Prostate gland (tissue), 2 donors: ENCODE data around the gene RFX6. TPM values are rescaled to one million over a fixed set of nuclear protein-coding genes. Genes with fewer than 3 reads are reported as not detected.

Experiments used
- DNase-seq: peaks from one replicate; pipeline ENCODE4 v3.0.0-alpha.2; 2019; ENCODE audit warnings: low spot score
- H3K27ac ChIP-seq, 2 donors: fragments of 200-600 bp; sonication (generic); 2 replicates each; pipeline ENCODE4 v1.5.1; 2017 to 2019
- H3K27me3 ChIP-seq: fragments of 200-600 bp; sonication (generic); replicated peaks from 2 replicates; pipeline ENCODE4 v1.5.1; 2019; ENCODE audit not compliant: insufficient read depth
- H3K36me3 ChIP-seq, 2 donors: fragments of 200-600 bp; sonication (generic); 1 replicate in 1 of 2; 2 replicates in 1 of 2; pipeline versions ENCODE4 v1.5.1 to v1.8.1; 2017 to 2019
- H3K4me1 ChIP-seq: fragments of 200-600 bp; sonication (generic); replicated peaks from 2 replicates; pipeline ENCODE4 v1.5.1; 2019
- H3K4me3 ChIP-seq, 2 donors: fragments of 200-600 bp; sonication (generic); 2 replicates each; pipeline ENCODE4 v1.5.1; 2017 to 2019
- H3K9me3 ChIP-seq: fragments of 200-600 bp; sonication (generic); 2 replicates; pipeline ENCODE4 v1.5.1; 2017
- POLR2A ChIP-seq: fragments of 450-650 bp; IDR thresholded peaks from one replicate; pipeline ENCODE4 v1.6.1; 2016; ENCODE audit warnings: antibody characterized with exemption, mild to moderate bottlenecking
- POLR2AphosphoS5 ChIP-seq: sonication (generic); formaldehyde crosslinking; IDR thresholded peaks from one replicate; pipeline ENCODE4 v1.6.1; 2017; ENCODE audit warnings: antibody characterized with exemption
- WGBS: methylation state at CpG from one replicate; pipeline ENCODE4 v1.1.5; 2018; 5-methylcytosine and 5-hydroxymethylcytosine counted together
- intact Hi-C: fragments of 100-400 bp; cut with DNase I; formaldehyde crosslinking; loops from one replicate; pipeline ENCODE4 v1.14.2; 2022
- total RNA-seq, 2 donors: library from RNA; depleted of rRNA; stranded (reverse); fragments of >200 nt; gene quantifications; one replicate each; pipeline ENCODE4 v1.1.0, GENCODE V29; 2016
- TF ChIP-seq, protein P1 (sequence below), 4 experiments: fragments of 200-600 bp in 2 of 4; fragments of 450-650 bp in 2 of 4; sonication (generic) in 2 of 4; IDR thresholded peaks; 1 replicate in 3 of 4; 2 replicates in 1 of 4; pipeline ENCODE4 v1.5.1; 2016 to 2019; ENCODE audit warnings: antibody characterized with exemption in 4 of 4, mild to moderate bottlenecking in 2 of 4, moderate library complexity in 2 of 4

Gene RFX6
- total RNA-seq, 2 donors from 2014 or later = 0.74 TPM; not detected in 1

DNA sequence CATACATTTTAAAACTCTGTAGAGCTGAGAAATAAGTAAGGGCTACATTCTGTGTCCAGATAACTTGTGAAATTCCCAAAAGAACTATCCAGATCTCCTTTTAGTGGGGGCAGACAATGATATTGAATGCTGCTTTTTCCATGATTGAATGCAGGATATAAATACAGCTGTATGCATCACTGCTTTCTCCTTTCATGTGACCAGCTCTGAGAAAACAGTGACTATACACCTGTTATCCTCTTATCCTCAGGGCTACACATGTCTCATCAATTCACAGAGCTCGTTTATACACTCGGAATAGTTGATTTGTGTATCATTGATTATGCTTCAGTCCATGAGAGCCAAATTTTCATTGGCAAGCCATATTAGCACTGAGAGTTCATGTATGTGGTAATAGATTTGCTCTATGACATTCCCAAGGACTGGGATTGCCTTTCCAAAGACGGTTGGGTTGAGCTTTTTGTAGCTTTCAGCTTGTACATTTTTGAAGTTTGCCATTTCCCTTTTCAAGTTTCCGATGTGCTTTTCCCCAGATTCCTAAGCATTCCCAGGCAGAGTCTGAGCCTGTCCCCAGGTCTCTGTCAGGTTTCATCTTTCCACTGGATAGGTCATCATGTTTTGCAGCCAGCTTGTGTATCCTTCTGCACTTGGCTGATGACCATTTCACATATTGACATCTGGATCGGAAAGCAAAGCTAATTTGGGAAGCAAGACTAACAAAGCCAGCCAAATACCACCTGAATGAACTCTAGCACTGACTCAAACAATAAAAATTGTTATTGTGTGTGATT lies 97.7 kb downstream of the RFX6 start:
- Histone ChIP-seq H3K4me1 (no peaks in the 10 kb centered on the region), H3K9me3 (no peaks in the 10 kb centered on the region), H3K27me3 (peaks cover 3% of the 10 kb centered on the region), H3K4me3 (no peak overlapping the region), H3K36me3 (no peaks in the 10 kb centered on the region), H3K27ac (no peak overlapping the region)
- 59% methylated on average over 5 of the region's 5 CpGs for WGBS
- TF ChIP-seq POLR2AphosphoS5 (no peak), POLR2A (no peak)
- TF ChIP-seq, protein P1, sequence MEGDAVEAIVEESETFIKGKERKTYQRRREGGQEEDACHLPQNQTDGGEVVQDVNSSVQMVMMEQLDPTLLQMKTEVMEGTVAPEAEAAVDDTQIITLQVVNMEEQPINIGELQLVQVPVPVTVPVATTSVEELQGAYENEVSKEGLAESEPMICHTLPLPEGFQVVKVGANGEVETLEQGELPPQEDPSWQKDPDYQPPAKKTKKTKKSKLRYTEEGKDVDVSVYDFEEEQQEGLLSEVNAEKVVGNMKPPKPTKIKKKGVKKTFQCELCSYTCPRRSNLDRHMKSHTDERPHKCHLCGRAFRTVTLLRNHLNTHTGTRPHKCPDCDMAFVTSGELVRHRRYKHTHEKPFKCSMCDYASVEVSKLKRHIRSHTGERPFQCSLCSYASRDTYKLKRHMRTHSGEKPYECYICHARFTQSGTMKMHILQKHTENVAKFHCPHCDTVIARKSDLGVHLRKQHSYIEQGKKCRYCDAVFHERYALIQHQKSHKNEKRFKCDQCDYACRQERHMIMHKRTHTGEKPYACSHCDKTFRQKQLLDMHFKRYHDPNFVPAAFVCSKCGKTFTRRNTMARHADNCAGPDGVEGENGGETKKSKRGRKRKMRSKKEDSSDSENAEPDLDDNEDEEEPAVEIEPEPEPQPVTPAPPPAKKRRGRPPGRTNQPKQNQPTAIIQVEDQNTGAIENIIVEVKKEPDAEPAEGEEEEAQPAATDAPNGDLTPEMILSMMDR (IDR thresholded peaks at IDR 0.05) = no peak
- intact Hi-C loops = no loop called here
- DNase-seq = no peak

DNA sequence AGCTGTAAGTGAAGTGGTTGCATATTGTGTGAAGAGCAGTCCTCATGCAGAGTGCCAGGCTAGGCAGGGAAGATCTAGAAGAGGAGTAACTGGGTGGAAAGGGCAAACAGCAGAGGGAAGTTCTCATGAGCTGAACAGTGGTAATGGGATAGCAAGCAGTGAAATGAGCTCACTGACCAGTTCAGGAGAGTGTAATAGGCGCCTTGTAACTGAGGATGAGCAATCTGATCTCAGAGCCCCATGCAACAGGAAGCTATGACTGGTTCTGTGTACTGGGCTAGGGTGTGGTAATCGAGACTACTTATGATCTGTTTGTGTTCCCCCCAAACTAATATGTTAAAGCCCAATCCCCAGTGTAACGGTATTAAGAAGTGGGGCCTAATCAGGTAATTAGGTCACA lies 98.6 kb downstream of the RFX6 start:
- Histone ChIP-seq H3K4me1 (no peaks in the 10 kb centered on the region), H3K27ac (no peak overlapping the region), H3K36me3 (no peaks in the 10 kb centered on the region), H3K27me3 (peaks cover 3% of the 10 kb centered on the region), H3K4me3 (no peak overlapping the region), H3K9me3 (no peaks in the 10 kb centered on the region)
- intact Hi-C loops = no loop called here
- TF ChIP-seq POLR2A = no peak
- TF ChIP-seq, protein P1 (IDR thresholded peaks at IDR 0.05) = no peak
- TF ChIP-seq POLR2AphosphoS5 = no peak
- DNase-seq = no peak
- WGBS = 86% methylated on average over 3 of the region's 3 CpGs

DNA sequence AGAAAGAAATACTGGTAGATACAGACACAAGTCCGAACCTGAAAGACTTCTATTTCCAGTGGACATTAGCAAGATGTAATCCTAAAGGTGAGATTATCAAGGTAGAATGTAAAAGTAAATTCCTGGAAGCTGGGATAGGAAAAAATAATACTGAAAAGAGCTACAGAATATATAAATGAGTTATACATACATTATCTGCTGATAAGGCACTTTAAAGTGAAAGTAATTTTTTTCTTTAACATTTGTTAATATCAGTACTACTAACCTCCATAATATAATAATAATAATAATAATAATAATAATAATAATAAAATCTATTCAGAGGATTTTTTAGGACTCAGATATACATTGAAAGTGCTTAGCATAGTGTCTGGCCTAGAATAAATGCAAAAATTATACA lies 102.5 kb downstream of the RFX6 start:
- intact Hi-C loops = no loop called here
- H3K4me1 ChIP-seq = no peaks in the 10 kb centered on the region
- H3K9me3 ChIP-seq = no peaks in the 10 kb centered on the region
- WGBS = 84% methylated on average over 1 of the region's 1 CpG
- no peak overlapping the region for H3K27ac ChIP-seq
- H3K36me3 ChIP-seq = no peaks in the 10 kb centered on the region
- DNase-seq = no peak
- TF ChIP-seq, protein P1 (IDR thresholded peaks at IDR 0.05) = no peak
- TF ChIP-seq POLR2AphosphoS5 (no peak), POLR2A (no peak)
- H3K4me3 ChIP-seq = no peak overlapping the region
- peaks cover 3% of the 10 kb centered on the region for H3K27me3 ChIP-seq

Other genes with a start within 250 kb of the RFX6 start
- 10 to 100 TPM in 1 of 2 donors, 1 to 10 TPM in 1; 7.6 to 10.8 TPM for gene ZUP1, start 208.5 kb upstream of the RFX6 start, total RNA-seq
- 10 to 100 TPM; 14.4 to 22.3 TPM for gene KPNA5, start 196.0 kb upstream of the RFX6 start, total RNA-seq
- 1 to 10 TPM; 1.5 to 5.9 TPM for gene FAM162B, start 111.5 kb upstream of the RFX6 start, total RNA-seq
- gene GPRC6A, start 48.2 kb upstream of the RFX6 start, total RNA-seq = under 1 TPM in 1 of 2 donors, not detected in 1; 0.18 TPM